H9 (cell line): ENCODE results near the gene RGS5. TPM values are rescaled to one million over a fixed set of nuclear protein-coding genes. Genes with fewer than 3 reads are reported as not detected.

Source experiments
- DNase-seq: peaks from one replicate; pipeline ENCODE4 v3.0.0-alpha.2; 2017
- H2AFZ ChIP-seq: one replicate; pipeline ENCODE4 v1.6.1; 2013; ENCODE audit warnings: mild to moderate bottlenecking, low read length, control low read depth, moderate library complexity
- H2AK5ac ChIP-seq: 2 replicates; pipeline ENCODE4 v1.6.1; 2013; ENCODE audit warnings: low read length, control low read depth, mixed read lengths; ENCODE audit not compliant: insufficient read length
- H2BK120ac ChIP-seq: one replicate; pipeline ENCODE4 v1.6.1; 2013; ENCODE audit warnings: low read depth, mild to moderate bottlenecking, low read length, control low read depth, inconsistent platforms; ENCODE audit not compliant: poor library complexity, severe bottlenecking
- H2BK12ac ChIP-seq: 2 replicates; pipeline ENCODE4 v1.6.1; 2013; ENCODE audit warnings: low read length, control low read depth, mixed read lengths, low read depth; ENCODE audit not compliant: insufficient read length
- H2BK15ac ChIP-seq: 2 replicates; pipeline ENCODE4 v1.6.1; 2013; ENCODE audit warnings: low read depth, low read length, control low read depth
- H2BK20ac ChIP-seq: one replicate; pipeline ENCODE4 v1.6.1; 2013; ENCODE audit warnings: low read depth, mild to moderate bottlenecking, low read length, control low read depth, inconsistent platforms; ENCODE audit not compliant: poor library complexity, severe bottlenecking
- H2BK5ac ChIP-seq: 2 replicates; pipeline ENCODE4 v1.6.1; 2013; ENCODE audit warnings: low read length, control low read depth, mixed read lengths; ENCODE audit not compliant: insufficient read length
- H3K14ac ChIP-seq: 2 replicates; pipeline ENCODE4 v1.6.1; 2013; ENCODE audit warnings: low read length, control low read depth; ENCODE audit not compliant: insufficient read depth
- H3K18ac ChIP-seq: 2 replicates; pipeline ENCODE4 v1.6.1; 2013; ENCODE audit warnings: low read depth, mild to moderate bottlenecking, mixed read lengths, low read length, control low read depth; ENCODE audit not compliant: insufficient read length
- H3K23ac ChIP-seq: 2 replicates; pipeline ENCODE4 v1.6.1; 2013; ENCODE audit warnings: low read length, control low read depth, mixed read lengths, low read depth; ENCODE audit not compliant: insufficient read length
- H3K23me2 ChIP-seq: 2 replicates; pipeline ENCODE4 v1.6.1; 2013; ENCODE audit warnings: low read depth, mild to moderate bottlenecking, mixed read lengths, low read length, control low read depth; ENCODE audit not compliant: insufficient read length, poor library complexity, severe bottlenecking
- H3K27ac ChIP-seq: 2 replicates; pipeline ENCODE4 v1.5.1; 2013; ENCODE audit warnings: low read length, control low read depth, mixed read lengths, low read depth; ENCODE audit not compliant: insufficient read length
- H3K27me3 ChIP-seq: 2 replicates; pipeline ENCODE4 v1.6.1; 2013; ENCODE audit warnings: low read length, control low read depth, inconsistent platforms; ENCODE audit not compliant: insufficient read depth
- H3K4ac ChIP-seq: 2 replicates; pipeline ENCODE4 v1.6.1; 2013; ENCODE audit warnings: low read depth, mild to moderate bottlenecking, control low read depth, inconsistent platforms, low read length, moderate library complexity
- H3K4me1 ChIP-seq: 2 replicates; pipeline ENCODE4 v1.6.1; 2013; ENCODE audit warnings: low read length, control low read depth, inconsistent platforms; ENCODE audit not compliant: insufficient read depth
- H3K4me2 ChIP-seq: 2 replicates; pipeline ENCODE4 v1.6.1; 2013; ENCODE audit warnings: low read length, control low read depth, mixed read lengths; ENCODE audit not compliant: insufficient read length, insufficient read depth
- H3K56ac ChIP-seq: 2 replicates; pipeline ENCODE4 v1.6.1; 2013; ENCODE audit warnings: low read depth, mild to moderate bottlenecking, mixed read lengths, low read length, control low read depth; ENCODE audit not compliant: insufficient read length
- H3K79me1 ChIP-seq: 2 replicates; pipeline ENCODE4 v1.6.1; 2013; ENCODE audit warnings: low read depth, mild to moderate bottlenecking, moderate library complexity, low read length, control low read depth, inconsistent platforms; ENCODE audit not compliant: insufficient read depth, poor library complexity, severe bottlenecking
- H3K79me2 ChIP-seq: 2 replicates; pipeline ENCODE4 v1.6.1; 2013; ENCODE audit warnings: low read length, control low read depth, inconsistent platforms; ENCODE audit not compliant: insufficient read depth
- H3K9ac ChIP-seq: 2 replicates; pipeline ENCODE4 v1.6.1; 2013; ENCODE audit warnings: low read length, control low read depth, mixed read lengths; ENCODE audit not compliant: insufficient read length; ENCODE audit errors: extremely low read depth
- H3K9me3 ChIP-seq: one replicate; pipeline ENCODE4 v1.6.1; 2013; ENCODE audit warnings: low read depth, low read length, inconsistent platforms; ENCODE audit not compliant: control insufficient read depth
- H3T11ph ChIP-seq: one replicate; pipeline ENCODE4 v1.6.1; 2013; ENCODE audit warnings: mild to moderate bottlenecking, low read length, control low read depth, inconsistent platforms
- H4K20me1 ChIP-seq: one replicate; pipeline ENCODE4 v1.6.1; 2013; ENCODE audit not compliant: control insufficient read depth, insufficient read length, insufficient read depth
- H4K5ac ChIP-seq: 2 replicates; pipeline ENCODE4 v1.6.1; 2013; ENCODE audit warnings: low read depth, mild to moderate bottlenecking, mixed read lengths, low read length, control low read depth; ENCODE audit not compliant: insufficient read length
- H4K8ac ChIP-seq: replicated peaks from 2 replicates; pipeline ENCODE4 v1.6.1; 2013; ENCODE audit warnings: low read length, control low read depth, mixed read lengths, low read depth; ENCODE audit not compliant: insufficient read length
- H4K91ac ChIP-seq: 2 replicates; pipeline ENCODE4 v1.6.1; 2013; ENCODE audit warnings: low read depth, mild to moderate bottlenecking, moderate library complexity, mixed read lengths, low read length, control low read depth; ENCODE audit not compliant: insufficient read length
- H3K27ac Mint-ChIP-seq, 3 experiments: 2 replicates in 2 of 3; 3 replicates in 1 of 3; pipeline ENCODE4 v1.8.0; 2020 to 2021; ENCODE audit warnings: mixed read lengths in 3 of 3, mild to moderate bottlenecking in 1 of 3, moderate library complexity in 1 of 3
- H3K27me3 Mint-ChIP-seq: 2 replicates; pipeline ENCODE4 v1.8.0; 2021; ENCODE audit warnings: low read depth, mild to moderate bottlenecking, moderate library complexity, mixed read lengths
- H3K36me3 Mint-ChIP-seq, 3 experiments: 2 replicates in 2 of 3; 3 replicates in 1 of 3; pipeline ENCODE4 v1.8.0; 2020 to 2021; ENCODE audit warnings: low read depth in 3 of 3, mixed read lengths in 3 of 3; ENCODE audit not compliant: insufficient read depth in 1 of 3
- H3K4me1 Mint-ChIP-seq, 2 experiments: 2 replicates each; pipeline ENCODE4 v1.8.0; 2020; ENCODE audit warnings: mixed read lengths in 2 of 2
- H3K4me3 Mint-ChIP-seq, 2 experiments: 2 replicates in 1 of 2; 3 replicates in 1 of 2; pipeline ENCODE4 v1.8.0; 2020 to 2021; ENCODE audit warnings: mild to moderate bottlenecking in 2 of 2, mixed read lengths in 2 of 2, moderate library complexity in 1 of 2
- H3K9me3 Mint-ChIP-seq, 2 experiments: 2 replicates in 1 of 2; 3 replicates in 1 of 2; pipeline ENCODE4 v1.8.0; 2020; ENCODE audit warnings: mild to moderate bottlenecking in 2 of 2, mixed read lengths in 2 of 2, moderate library complexity in 1 of 2
- CTCF ChIP-seq: fragments of 200-600 bp; sonication (generic); conservative IDR thresholded peaks from 3 replicates; pipeline ENCODE4 v1.8.0; 2021; ENCODE audit warnings: antibody characterized with exemption, mild to moderate bottlenecking
- WGBS: extraction: QIAGEN DNeasy Blood & Tissue Kit; methylation state at CpG from one replicate; pipeline ENCODE4 v1.1.7; 2013; ENCODE audit warnings: missing lambda C conversion rate, low lambda C conversion rate, mixed read lengths; ENCODE audit not compliant: insufficient read length; ENCODE audit errors: extremely low coverage; 5-methylcytosine and 5-hydroxymethylcytosine counted together
- total RNA-seq: library from RNA; stranded (reverse); gene quantifications from 2 replicates; pipeline ENCODE4 v1.2.1, GENCODE V29; 2021

Gene RGS5
- total RNA-seq, 1 experiment from 2014 or later = 30.1 TPM

- Histone ChIP-seq H4K20me1 (no peaks in the 10 kb centered on the region), H4K91ac (no peak overlapping the region), H3K9ac (no peak overlapping the region), H3T11ph (no peak overlapping the region), H2BK15ac (no peak overlapping the region), H3K4me1 (no peaks in the 10 kb centered on the region), H2BK120ac (no peak overlapping the region), H2BK12ac (no peak overlapping the region), H3K27ac (no peak overlapping the region), H3K79me1 (no peaks in the 10 kb centered on the region), H3K4ac (no peak overlapping the region), H2BK5ac (no peak overlapping the region), H3K56ac (no peak overlapping the region), H3K27me3 (no peaks in the 10 kb centered on the region), H3K79me2 (no peaks in the 10 kb centered on the region), H2BK20ac (no peak overlapping the region), H2AK5ac (no peak overlapping the region), H4K5ac (no peak overlapping the region), H3K23ac (no peak overlapping the region), H3K14ac (no peak overlapping the region), H4K8ac (no peak overlapping the region), H3K9me3 (no peaks in the 10 kb centered on the region), H2AFZ (no peak overlapping the region), H3K23me2 (no peaks in the 10 kb centered on the region), H3K4me2 (no peak overlapping the region), H3K18ac (no peak overlapping the region)
- no CpG with 5 or more reads among the region's 1 CpG for WGBS
- TF ChIP-seq CTCF = no peak
- Mint-ChIP-seq H3K9me3 (no peaks in the 10 kb centered on the region), H3K27me3 (no peaks in the 10 kb centered on the region), H3K36me3 (no peaks in the 10 kb centered on the region), H3K4me3 (no peak overlapping the region), H3K27ac (no peak overlapping the region), H3K4me1 (no peaks in the 10 kb centered on the region)
- DNase-seq = no peak
Observed at GRCh38 chr1:163095213-163095612, 107.5 kb downstream of the RGS5 start.
